HG03442 (cell line): ENCODE measurements around the gene LBH.

Source experiments
- ATAC-seq: cut with Tn5 transposase; IDR thresholded peaks from one replicate; pipeline ENCODE4 v1.9.1; 2021; ENCODE audit warnings: mild to moderate bottlenecking, moderate library complexity; ENCODE audit not compliant: unreplicated experiment

The LBH gene

GRCh38 chr2:30272286-30272685, 41.0 kb downstream of the LBH start:
- ATAC-seq: no peak

- ATAC-seq: no peak
These were observed 41.6 kb downstream of the LBH start for GRCh38 chr2:30272761-30273573.

- ATAC-seq: no peak
These were observed 42.2 kb downstream of the LBH start for GRCh38 chr2:30273574-30273929.

- no peak for ATAC-seq
These were observed 43.9 kb downstream of the LBH start for GRCh38 chr2:30275256-30275655.

GRCh38 chr2:30276455-30276911, 45.1 kb downstream of the LBH start:
- ATAC-seq: no peak

GRCh38 chr2:30277582-30277981, 46.2 kb downstream of the LBH start:
- ATAC-seq: no peak

GRCh38 chr2:30278419-30278818, 47.1 kb downstream of the LBH start:
- ATAC-seq: no peak

GRCh38 chr2:30280596-30281434, 49.5 kb downstream of the LBH start:
- no peak for ATAC-seq

GRCh38 chr2:30282081-30282480, 50.7 kb downstream of the LBH start:
- peak; percentile 47 for ATAC-seq

- ATAC-seq: no peak
These were observed 51.4 kb downstream of the LBH start for GRCh38 chr2:30282721-30283120.

GRCh38 chr2:30283931-30284565, 52.7 kb downstream of the LBH start:
- no peak for ATAC-seq

GRCh38 chr2:30285758-30286157, 54.4 kb downstream of the LBH start:
- no peak for ATAC-seq

- no peak for ATAC-seq
These were observed 56.0 kb downstream of the LBH start for GRCh38 chr2:30287190-30287840.

GRCh38 chr2:30287857-30288513, 56.7 kb downstream of the LBH start:
- no peak for ATAC-seq

- ATAC-seq: no peak
These were observed 57.2 kb downstream of the LBH start for GRCh38 chr2:30288561-30288960.

GRCh38 chr2:30293303-30293921, 62.1 kb downstream of the LBH start:
- no peak for ATAC-seq

- ATAC-seq: no peak
These were observed 62.8 kb downstream of the LBH start for GRCh38 chr2:30294133-30294532.

- no peak for ATAC-seq
These were observed 65.2 kb downstream of the LBH start for GRCh38 chr2:30296496-30296895.

- no peak for ATAC-seq
These were observed 67.0 kb downstream of the LBH start for GRCh38 chr2:30298302-30298701.

GRCh38 chr2:30300122-30300455, 68.8 kb downstream of the LBH start:
- no peak for ATAC-seq
